K562 (cell line): Measurements from ENCODE around the gene FBXW2. TPM values are rescaled to one million over a fixed set of nuclear protein-coding genes. Genes with fewer than 3 reads are reported as not detected.

ENCODE experiments used
- ATAC-seq: fragments of 200-7000 bp; cut with Tn5 transposase; 3 replicates; pipeline ENCODE4 v1.9.1; 2020; ENCODE audit warnings: moderate library complexity
- BruUV-seq: library from RNA; stranded (reverse); fragments of 400-500 nt; replicated peaks from 2 replicates; lab custom pipeline; 2021; lab: Mats Ljungman, UMichigan
- CTCF ChIA-PET: fragments of 300-600 bp; formaldehyde crosslinking; extraction: SDS; loops from one replicate; lab custom pipeline; 2021; ENCODE audit warnings: low intra/inter-chr PET ratio; lab: Yijun Ruan, JAX
- POLR2A ChIA-PET: fragments of 300-600, 350-650 bp; sonication (Branson Sonifier 250); formaldehyde crosslinking; extraction: SDS; loops from one replicate; lab custom pipeline; 2021; ENCODE audit warnings: antibody characterized with exemption, inconsistent platforms; lab: Yijun Ruan, JAX
- DNase-seq, 4 experiments: peaks; one replicate each; pipeline versions ENCODE4 v3.0.0 to v3.0.0-alpha.2; 2011 to 2018; ENCODE audit warnings: low spot score in 3 of 4, mixed read lengths in 3 of 4; ENCODE audit errors: extremely low read depth in 1 of 4
- FAIRE-seq: peaks from 2 replicates; lab custom pipeline; 2011; peaks lifted over from hg19 to GRCh38; lab: Jason Lieb, UNC
- H2AFZ ChIP-seq: 2 replicates; pipeline ENCODE4 v1.6.0; 2011; ENCODE audit warnings: low read depth, low read length, control low read depth, inconsistent platforms
- H3K27ac ChIP-seq: fragments of 200-600 bp; 3 replicates; pipeline ENCODE4 v1.8.0; 2011; ENCODE audit warnings: low read depth, mild to moderate bottlenecking, control low read depth, inconsistent platforms, low read length, moderate library complexity, mixed read lengths; ENCODE audit errors: extremely low read depth
- H3K27me3 ChIP-seq, 2 experiments: fragments of 300-600 bp in 1 of 2; 2 replicates in 1 of 2; 3 replicates in 1 of 2; pipeline versions ENCODE4 v1.6.0 to v1.8.0; 2011; ENCODE audit warnings: inconsistent platforms in 2 of 2, low read length in 2 of 2, mild to moderate bottlenecking in 1 of 2, mixed read lengths in 1 of 2, moderate library complexity in 1 of 2; ENCODE audit not compliant: control insufficient read depth in 2 of 2, insufficient read depth in 2 of 2
- H3K36me3 ChIP-seq: fragments of 300-600 bp; 3 replicates; pipeline ENCODE4 v1.8.0; 2011; ENCODE audit warnings: mild to moderate bottlenecking, low read length, inconsistent platforms; ENCODE audit not compliant: control insufficient read depth, insufficient read depth
- H3K4me1 ChIP-seq, 2 experiments: fragments of 200-600 bp in 1 of 2; replicated peaks in 1 of 2; 2 replicates in 1 of 2; 3 replicates in 1 of 2; pipeline versions ENCODE4 v1.5.1 to v1.8.0; 2011; ENCODE audit warnings: inconsistent platforms in 2 of 2, low read length in 2 of 2, mild to moderate bottlenecking in 1 of 2, mixed read lengths in 1 of 2, moderate library complexity in 1 of 2; ENCODE audit not compliant: control insufficient read depth in 2 of 2, insufficient read depth in 2 of 2
- H3K4me2 ChIP-seq: 2 replicates; pipeline ENCODE4 v1.6.1; 2011; ENCODE audit warnings: low read length, control low read depth, inconsistent platforms, mixed read lengths; ENCODE audit not compliant: insufficient read depth
- H3K4me3 ChIP-seq: fragments of 200-600 bp; sonication (generic), shearing (Covaris generic); 2 replicates; pipeline ENCODE4 v1.5.1; 2016; ENCODE audit warnings: control low read depth, inconsistent platforms
- H3K79me2 ChIP-seq: fragments of 200-600 bp; 3 replicates; pipeline ENCODE4 v1.8.0; 2011; ENCODE audit warnings: low read length, inconsistent platforms; ENCODE audit not compliant: control insufficient read depth, insufficient read depth
- H3K9ac ChIP-seq, 2 experiments: 2 replicates each; pipeline versions ENCODE4 v1.6.0 to v1.6.1; 2011; ENCODE audit warnings: low read depth in 2 of 2, low read length in 2 of 2, control low read depth in 1 of 2, inconsistent platforms in 1 of 2, mild to moderate bottlenecking in 1 of 2, mixed read lengths in 1 of 2; ENCODE audit not compliant: insufficient read depth in 1 of 2
- H3K9me1 ChIP-seq: one replicate; pipeline ENCODE4 v1.6.0; 2011; ENCODE audit warnings: inconsistent platforms, mild to moderate bottlenecking, low read length, moderate library complexity; ENCODE audit not compliant: control insufficient read depth, insufficient read depth
- H3K9me3 ChIP-seq: replicated peaks from 2 replicates; pipeline ENCODE4 v1.5.1; 2011; ENCODE audit warnings: low read depth, low read length, inconsistent platforms; ENCODE audit not compliant: control insufficient read depth, insufficient read depth
- H4K20me1 ChIP-seq: replicated peaks from 2 replicates; pipeline ENCODE4 v1.6.1; 2011; ENCODE audit warnings: low read length, inconsistent platforms, mixed read lengths; ENCODE audit not compliant: control insufficient read depth, insufficient read depth
- ARID3A ChIP-seq: IDR thresholded peaks from 2 replicates; pipeline ENCODE4 v1.6.1; 2012; ENCODE audit warnings: low read depth, low read length, improper control_type of control experiment, borderline replicate concordance
- ASH1L ChIP-seq: fragments of 450-650 bp; IDR thresholded peaks from 2 replicates; pipeline ENCODE4 v1.6.1; 2018; ENCODE audit warnings: borderline replicate concordance, mild to moderate bottlenecking, low read depth; ENCODE audit not compliant: partially characterized antibody
- CBFA2T2 ChIP-seq: fragments of 450-650 bp; conservative IDR thresholded peaks from 2 replicates; pipeline ENCODE4 v1.6.1; 2017; ENCODE audit warnings: mild to moderate bottlenecking
- CCAR2 ChIP-seq: fragments of 200-400 bp; formaldehyde crosslinking; IDR thresholded peaks from 2 replicates; pipeline ENCODE4 v1.6.1; 2017; ENCODE audit warnings: mild to moderate bottlenecking, low read depth, low read length
- HDAC1 ChIP-seq, 2 experiments: fragments of 450-650 bp; IDR thresholded peaks; 2 replicates each; pipeline ENCODE4 v1.6.1; 2016 to 2017; ENCODE audit warnings: inconsistent platforms in 1 of 2, mild to moderate bottlenecking in 1 of 2, moderate library complexity in 1 of 2
- HDGF ChIP-seq: fragments of 450-650 bp; IDR thresholded peaks from 2 replicates; pipeline ENCODE4 v1.6.1; 2016
- HNRNPL ChIP-seq: fragments of 200-400 bp; formaldehyde crosslinking; IDR thresholded peaks from 2 replicates; pipeline ENCODE4 v1.6.1; 2017; ENCODE audit warnings: low read depth, mild to moderate bottlenecking, low read length
- KAT8 ChIP-seq: fragments of 450-650 bp; IDR thresholded peaks from 2 replicates; pipeline ENCODE4 v1.6.1; 2016; ENCODE audit warnings: low read depth, mild to moderate bottlenecking
- MAFF ChIP-seq: IDR thresholded peaks from 2 replicates; pipeline ENCODE4 v1.6.1; 2012; ENCODE audit warnings: low read length, improper control_type of control experiment
- NFIX ChIP-seq: fragments of 250-450 bp; sonication (Bioruptor Pico); IDR thresholded peaks from 2 replicates; pipeline ENCODE4 v1.4.0; 2020; ENCODE audit warnings: low read depth, mild to moderate bottlenecking, moderate library complexity
- NR2F6 ChIP-seq: fragments of 450-650 bp; formaldehyde crosslinking; IDR thresholded peaks from 2 replicates; pipeline ENCODE4 v1.4.0; 2020; ENCODE audit warnings: mild to moderate bottlenecking
- ZNF140 ChIP-seq: fragments of 250-450 bp; sonication (Bioruptor Pico); IDR thresholded peaks from 2 replicates; pipeline ENCODE4 v1.8.0; 2021; ENCODE audit warnings: moderate library complexity, mild to moderate bottlenecking, inconsistent platforms
- ZNF586 ChIP-seq: fragments of 450-650 bp; formaldehyde crosslinking; conservative IDR thresholded peaks from 2 replicates; pipeline ENCODE4 v1.4.0; 2020; ENCODE audit warnings: mild to moderate bottlenecking, moderate library complexity
- WGBS: fragments of 100-300 bp; shearing (Covaris generic); methylation state at CpG from one replicate; pipeline ENCODE4 v1.1.6; 2016; ENCODE audit warnings: low coverage, mixed read lengths; ENCODE audit not compliant: insufficient coverage; ENCODE audit errors: missing lambda C conversion rate; 5-methylcytosine and 5-hydroxymethylcytosine counted together
- in situ Hi-C: fragments of 300-500 bp; cut with MboI; formaldehyde crosslinking; loops from 4 replicates; pipeline ENCODE4 v1.15.0; 2018; ENCODE audit warnings: inconsistent platforms, mixed read lengths
- intact Hi-C: fragments of 100-400 bp; cut with micrococcal nuclease; formaldehyde crosslinking; loops from 2 replicates; pipeline ENCODE4 v1.14.2; 2022
- polyA plus RNA-seq, 8 experiments: library from polyadenylated mRNA; depleted of rRNA in 4 of 8; stranded (reverse) in 5 of 8; unstranded in 3 of 8; fragments of >200 nt; fragmentation: Nextera tagmentation in 2 of 8; fragmentation: Illumina TruSeq in 1 of 8; extraction: Ambion mirVana in 2 of 8; extraction: Trizol in 1 of 8; gene quantifications; 2 replicates each; pipeline versions ENCODE4 v1.2.1 to v1.2.3, GENCODE V29; 2011 to 2014; ENCODE audit warnings: inconsistent platforms in 1 of 8, missing spikeins in 1 of 8
- total RNA-seq, 7 experiments: library from RNA; depleted of rRNA in 6 of 7; stranded (reverse); fragments of >200 nt in 6 of 7; fragmentation: Illumina TruSeq in 2 of 7; extraction: Trizol in 2 of 7; gene quantifications; 2 replicates each; pipeline versions ENCODE4 v1.2.1 to v1.2.3, GENCODE V29; 2011 to 2021; ENCODE audit warnings: low replicate concordance in 1 of 7

The FBXW2 gene
- total and polyA plus RNA-seq, 9 of the 15 experiments (the other 6 are each of a cell fraction or from before 2014, with no cell fraction given) = 2.5 to 57.8 (median 28.1) TPM

- TF ChIP-seq ARID3A (0 out of 2 replicates have a peak, but pooled peaks have one; percentile 28), NFIX (CRISPR knock-in tag) (no peak), MAFF (no peak), CCAR2 (no peak), HNRNPL (no peak), KAT8 (no peak), CBFA2T2 (peak; percentile 56), NR2F6 (CRISPR knock-in tag) (no peak)
These were observed 25.8 kb downstream of the FBXW2 start (continued) for GRCh38 chr9:120767451-120767850.

DNA sequence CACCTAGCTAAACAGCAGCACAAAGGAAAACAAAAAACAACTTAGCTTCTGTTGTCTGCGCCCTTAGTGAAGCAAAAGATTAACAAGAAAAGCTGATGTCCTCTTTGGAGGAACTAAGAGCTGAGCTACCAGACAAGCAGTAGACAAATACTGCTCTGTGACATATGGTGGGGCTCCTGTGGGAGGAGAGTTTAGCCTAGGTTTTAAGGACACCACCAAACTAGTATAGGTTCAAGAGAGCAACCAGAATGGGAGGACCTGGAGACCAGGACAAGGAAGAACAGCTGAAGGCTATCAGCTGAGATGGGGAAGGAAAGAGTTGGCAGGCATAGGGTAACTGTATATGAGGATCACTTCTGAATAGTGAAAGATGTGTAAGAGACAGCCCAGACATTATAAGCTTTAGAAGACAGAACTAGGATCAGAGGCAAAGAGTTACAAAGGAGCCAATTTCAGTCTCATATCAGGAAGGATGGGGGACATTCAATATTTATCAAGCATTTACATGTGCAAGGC, 27.2 kb downstream of the FBXW2 start:
- WGBS = 50% methylated on average over 1 of the region's 1 CpG
- Histone ChIP-seq H3K36me3 (peaks cover 86% of the 10 kb centered on the region), H4K20me1 (no peaks in the 10 kb centered on the region), H3K27ac (peak overlapping the region; percentile 52), H3K9me3 (no peaks in the 10 kb centered on the region), H3K4me2 (peak overlapping the region; percentile 63), H3K9me1 (no peaks in the 10 kb centered on the region), H3K79me2 (peaks cover 13% of the 10 kb centered on the region; the same call in 2 of the 3 replicates), H3K27me3 (no peaks in the 10 kb centered on the region), H3K4me1 (peaks cover 12 to 34% of the 10 kb centered on the region in 2 experiments), H3K4me3 (no peak overlapping the region), H3K9ac (peak overlapping the region; percentile 47 to 55; a peak in 3 of 4 replicates), H2AFZ (peak overlapping the region; percentile 21; the same call in 1 of the 2 replicates)
- TF ChIP-seq ZNF140 (CRISPR knock-in tag) (no peak), HDAC1 (IDR thresholded peaks at IDR 0.05) (0 out of 4 replicates have a peak, but pooled peaks of 1 of the 2 experiments have one; percentile 13), HDGF (peak; percentile 17; the same call in 1 of the 2 replicates), ZNF586 (no peak), ASH1L (no peak)
- POLR2A ChIA-PET = interaction anchor here (0.7 to 3.3 kb wide), 8 partner anchors 8 to 106 kb away, joined by 3 to 19 read pairs (median 5); partner anchors contain the start of gene FBXW2
- no TSS peak for BruUV-seq
- DNase-seq = no peak
- peak; percentile 66 for FAIRE-seq
- in situ Hi-C loops = no loop called here
- intact Hi-C loops = loop anchor here (5.0 kb wide), 1 partner anchor 76 kb away; the partner anchor contains the start of gene PSMD5
- CTCF ChIA-PET = no interaction called here
- ATAC-seq = peak; percentile 54
